PC-9 (cell line): ENCODE results near the gene TRIM45. TPM values are rescaled to one million over a fixed set of nuclear protein-coding genes. Genes with fewer than 3 reads are reported as not detected.

Experiments
- BruUV-seq: library from RNA; stranded (reverse); fragments of 400-500 nt; replicated peaks from 2 replicates; lab custom pipeline; 2021; lab: Mats Ljungman, UMichigan
- CTCF ChIA-PET: fragments of 300-600 bp; sonication (Branson Sonifier 250); formaldehyde crosslinking; loops from one replicate; lab custom pipeline; 2022; ENCODE audit warnings: antibody characterized with exemption; lab: Charles Lee
- POLR2A ChIA-PET: fragments of 300-600 bp; sonication (Branson Sonifier 250); formaldehyde crosslinking; loops from one replicate; lab custom pipeline; 2022; ENCODE audit warnings: antibody characterized with exemption; ENCODE audit not compliant: unreplicated experiment; lab: Charles Lee
- DNase-seq, 2 experiments: peaks; one replicate each; pipeline versions ENCODE4 v3.0.0 to v3.0.0-alpha.2; 2015 to 2022; ENCODE audit warnings: mixed read lengths in 1 of 2
- H2AFZ ChIP-seq: fragments of 200-600 bp; sonication (generic); 2 replicates; pipeline ENCODE4 v1.8.1; 2017; ENCODE audit warnings: antibody characterized with exemption
- H3F3A ChIP-seq: fragments of 200-600 bp; sonication (generic); 2 replicates; pipeline ENCODE4 v1.8.1; 2017; ENCODE audit warnings: antibody characterized with exemption, mild to moderate bottlenecking, low read depth; ENCODE audit not compliant: insufficient read depth
- H3K27ac ChIP-seq: fragments of 200-600 bp; sonication (generic); 2 replicates; pipeline ENCODE4 v1.6.1; 2016; ENCODE audit warnings: mixed run types
- H3K27me3 ChIP-seq: fragments of 200-600 bp; sonication (generic); 2 replicates; pipeline ENCODE4 v1.6.1; 2016; ENCODE audit warnings: low read depth, mixed run types; ENCODE audit not compliant: insufficient read depth
- H3K36me3 ChIP-seq: fragments of 200-600 bp; sonication (generic); 2 replicates; pipeline ENCODE4 v1.6.1; 2016; ENCODE audit warnings: low read depth, mixed run types
- H3K4me1 ChIP-seq: fragments of 200-600 bp; sonication (generic); replicated peaks from 2 replicates; pipeline ENCODE4 v1.6.1; 2016; ENCODE audit warnings: mixed run types; ENCODE audit not compliant: insufficient read depth
- H3K4me2 ChIP-seq: fragments of 200-600 bp; sonication (generic); 2 replicates; pipeline ENCODE4 v1.6.1; 2017; ENCODE audit warnings: mixed run types
- H3K4me3 ChIP-seq: fragments of 200-600 bp; sonication (generic); 2 replicates; pipeline ENCODE4 v1.6.1; 2016; ENCODE audit warnings: mixed run types
- H3K79me2 ChIP-seq: fragments of 200-600 bp; sonication (generic); 2 replicates; pipeline ENCODE4 v1.6.1; 2017; ENCODE audit warnings: low read depth, mixed run types
- H3K9me2 ChIP-seq: fragments of 200-600 bp; sonication (generic); 2 replicates; pipeline ENCODE4 v1.8.1; 2017; ENCODE audit warnings: mild to moderate bottlenecking; ENCODE audit not compliant: insufficient read depth
- H3K9me3 ChIP-seq: fragments of 200-600 bp; sonication (generic); 2 replicates; pipeline ENCODE4 v1.8.1; 2016; ENCODE audit warnings: low read depth; ENCODE audit not compliant: insufficient read depth
- H4K20me1 ChIP-seq: fragments of 200-600 bp; sonication (generic); 2 replicates; pipeline ENCODE4 v1.8.1; 2017; ENCODE audit not compliant: insufficient read depth
- CTCF ChIP-seq: fragments of 200-600 bp; sonication (generic); conservative IDR thresholded peaks from 2 replicates; pipeline ENCODE4 v1.6.1; 2017; ENCODE audit warnings: mixed run types, antibody characterized with exemption, mild to moderate bottlenecking, moderate library complexity
- EZH2 ChIP-seq: fragments of 200-600 bp; sonication (generic); IDR thresholded peaks from 2 replicates; pipeline ENCODE4 v1.8.0; 2017; ENCODE audit warnings: antibody characterized with exemption, low read depth
- intact Hi-C: fragments of 100-400 bp; cut with micrococcal nuclease; formaldehyde crosslinking; loops from one replicate; pipeline ENCODE4 v1.10.0; 2022; ENCODE audit not compliant: unreplicated experiment
- total RNA-seq: library from RNA; stranded (reverse); gene quantifications from 2 replicates; pipeline ENCODE4 v1.2.3, GENCODE V29; 2021

The TRIM45 gene
- total RNA-seq, 1 experiment from 2014 or later = 10.0 TPM

GRCh38 chr1:117114877-117115276 is 6.7 kb downstream of the TRIM45 start:
- POLR2A ChIA-PET = no interaction called here
- CTCF ChIA-PET = no interaction called here
- intact Hi-C loops = no loop called here

GRCh38 chr1:117113199-117113598 is 8.3 kb downstream of the TRIM45 start:
- no peaks in the 10 kb centered on the region for H3K36me3 ChIP-seq
- no peak overlapping the region for H3K4me2 ChIP-seq
- DNase-seq = no peak
- no peaks in the 10 kb centered on the region for H3K9me3 ChIP-seq
- H3F3A ChIP-seq = peaks cover 10% of the 10 kb centered on the region; the same call in 1 of the 2 replicates
- ChIA-PET POLR2A (no interaction called here), CTCF (no interaction called here)
- no peaks in the 10 kb centered on the region; the same call in 1 of the 2 replicates for H3K9me2 ChIP-seq
- H2AFZ ChIP-seq = no peak overlapping the region
- no peaks in the 10 kb centered on the region for H4K20me1 ChIP-seq
- peaks cover 20% of the 10 kb centered on the region for H3K4me1 ChIP-seq
- no peaks in the 10 kb centered on the region for H3K27me3 ChIP-seq
- no peak overlapping the region for H3K4me3 ChIP-seq
- H3K27ac ChIP-seq = no peak overlapping the region
- intact Hi-C loops = no loop called here
- TF ChIP-seq CTCF (no peak), EZH2 (no peak)
- no TSS peak for BruUV-seq
- H3K79me2 ChIP-seq = no peaks in the 10 kb centered on the region

More at GRCh38 chr1:117114877-117115276, 6.7 kb downstream of the TRIM45 start:
- H3K9me3 ChIP-seq = no peaks in the 10 kb centered on the region
- TF ChIP-seq CTCF (no peak), EZH2 (no peak)
- H3K4me3 ChIP-seq = no peak overlapping the region
- H3K4me1 ChIP-seq = peaks cover 17% of the 10 kb centered on the region
- no TSS peak for BruUV-seq
- H2AFZ ChIP-seq = no peak overlapping the region
- H3K36me3 ChIP-seq = no peaks in the 10 kb centered on the region
- H3F3A ChIP-seq = peaks cover 8% of the 10 kb centered on the region; the same call in 1 of the 2 replicates
- H3K27ac ChIP-seq = no peak overlapping the region
- H4K20me1 ChIP-seq = no peaks in the 10 kb centered on the region
- H3K27me3 ChIP-seq = no peaks in the 10 kb centered on the region
- no peak overlapping the region for H3K4me2 ChIP-seq
- H3K79me2 ChIP-seq = no peaks in the 10 kb centered on the region
- H3K9me2 ChIP-seq = no peaks in the 10 kb centered on the region; the same call in 1 of the 2 replicates
- peak in 1 of 2 experiments; percentile 65 for DNase-seq

- Histone ChIP-seq H3K4me3 (no peak overlapping the region), H4K20me1 (no peaks in the 10 kb centered on the region), H3K9me2 (no peaks in the 10 kb centered on the region; the same call in 1 of the 2 replicates), H3K4me2 (no peak overlapping the region), H3F3A (peaks cover 10% of the 10 kb centered on the region; the same call in 1 of the 2 replicates), H3K79me2 (no peaks in the 10 kb centered on the region), H3K27ac (no peak overlapping the region), H3K36me3 (no peaks in the 10 kb centered on the region), H3K27me3 (no peaks in the 10 kb centered on the region), H3K9me3 (no peaks in the 10 kb centered on the region), H2AFZ (no peak overlapping the region), H3K4me1 (peaks cover 20% of the 10 kb centered on the region)
- no TSS peak for BruUV-seq
- DNase-seq = no peak
- intact Hi-C loops = no loop called here
- no peak for TF ChIP-seq CTCF
- no peak for TF ChIP-seq EZH2
- ChIA-PET CTCF (no interaction called here), POLR2A (interaction anchor here (0.6 kb wide), 2 partner anchors 31 to 43 kb away, joined by 3 to 6 read pairs; no protein-coding TSS in a partner anchor)
These were observed 9.4 kb downstream of the TRIM45 start for GRCh38 chr1:117112047-117112717.
